ENCODE results near the gene RALGAPA2. TPM values are rescaled to one million over a fixed set of nuclear protein-coding genes. Genes with fewer than 3 reads are reported as not detected.

The RALGAPA2 gene
- total RNA-seq, 1 donor from 2014 or later: 22.1 TPM

DNA sequence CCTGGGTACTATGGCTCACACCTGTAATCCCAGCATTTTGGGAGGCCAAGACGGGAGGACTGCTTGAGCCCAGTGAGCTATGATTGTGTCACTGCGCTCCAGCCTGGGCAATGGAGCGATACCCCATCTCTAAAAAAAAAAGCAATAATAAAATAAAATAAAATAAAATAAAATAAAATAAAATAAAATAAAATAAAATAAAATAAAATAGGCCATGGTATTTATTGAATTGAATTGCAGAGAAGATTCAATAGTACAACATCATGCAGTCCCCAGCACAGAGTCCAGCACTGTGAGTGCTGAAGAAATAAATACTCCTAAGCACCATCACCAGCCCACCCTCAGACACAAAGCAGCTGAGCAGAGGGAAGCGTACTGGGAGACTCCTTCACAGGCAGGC is 144.7 kb downstream of the RALGAPA2 start:
- H3K4me3 Mint-ChIP-seq (ENCODE audit: low read depth): no peak overlapping the region
- no peaks in the 10 kb centered on the region for H3K9me3 Mint-ChIP-seq
- H3K27me3 Mint-ChIP-seq (ENCODE audit: low read depth): no peaks in the 10 kb centered on the region
- DNase-seq (ENCODE audit: low spot score): no peak
- H3K4me1 Mint-ChIP-seq (ENCODE audit: low read depth): peaks cover 8% of the 10 kb centered on the region
- no peak overlapping the region for H3K27ac Mint-ChIP-seq
- intact Hi-C loops (cut with micrococcal nuclease): loop anchor here (1.0 to 2.0 kb wide), 2 partner anchors 207 to 483 kb away; no protein-coding TSS in a partner anchor
- peaks cover 3% of the 10 kb centered on the region for H3K36me3 Mint-ChIP-seq (ENCODE audit: low read depth)

DNA sequence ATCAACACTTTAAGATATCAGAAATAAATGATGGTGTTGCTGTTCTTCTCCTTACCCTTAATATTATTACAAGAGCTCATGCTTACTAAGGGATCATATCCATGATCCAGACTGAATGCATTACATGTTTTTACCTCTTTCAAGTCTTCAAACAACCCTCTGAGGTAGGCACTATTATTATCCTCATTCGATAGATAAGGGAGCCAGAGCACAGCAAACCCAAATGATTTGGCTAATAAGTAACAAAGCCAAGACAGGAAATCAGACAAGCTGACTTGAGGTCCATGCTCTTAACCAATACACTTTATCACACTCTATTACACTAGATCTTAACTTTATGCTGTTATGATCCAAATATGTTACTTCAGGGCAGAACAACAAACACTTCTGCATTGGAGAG is 145.9 kb downstream of the RALGAPA2 start:
- no peaks in the 10 kb centered on the region for H3K9me3 Mint-ChIP-seq

DNA sequence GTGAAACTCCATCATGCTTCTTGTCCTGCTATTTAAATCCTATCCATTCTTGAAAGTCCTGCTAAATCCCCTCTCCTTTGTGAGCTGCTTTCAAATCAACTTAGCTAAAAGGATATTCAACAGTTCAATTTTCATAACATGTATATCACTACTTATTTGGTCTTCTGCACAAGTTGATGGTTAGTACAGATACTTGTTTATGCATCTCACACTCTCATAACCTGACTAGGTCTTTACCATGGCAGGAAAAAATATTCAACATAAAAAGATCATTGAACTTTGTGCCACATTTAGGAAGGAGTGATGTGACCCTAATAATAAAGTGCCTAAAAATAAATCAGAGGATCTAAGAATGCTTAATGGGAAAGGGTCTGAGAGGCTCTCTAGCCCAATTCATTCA is 148.2 kb downstream of the RALGAPA2 start:
- H3K4me3 Mint-ChIP-seq (ENCODE audit: low read depth): no peak overlapping the region
- H3K9me3 Mint-ChIP-seq: no peaks in the 10 kb centered on the region
- H3K36me3 Mint-ChIP-seq (ENCODE audit: low read depth): peaks cover 13% of the 10 kb centered on the region
- intact Hi-C loops (cut with micrococcal nuclease): no loop called here
- H3K4me1 Mint-ChIP-seq (ENCODE audit: low read depth): peaks cover 18% of the 10 kb centered on the region
- no peak overlapping the region for H3K27ac Mint-ChIP-seq
- DNase-seq (ENCODE audit: low spot score): no peak
- no peaks in the 10 kb centered on the region for H3K27me3 Mint-ChIP-seq (ENCODE audit: low read depth)

More for the DNA sequence above, 145.9 kb downstream of the RALGAPA2 start:
- no peak overlapping the region for H3K27ac Mint-ChIP-seq
- intact Hi-C loops (cut with micrococcal nuclease): no loop called here
- peaks cover 17% of the 10 kb centered on the region for H3K4me1 Mint-ChIP-seq (ENCODE audit: low read depth)
- peaks cover 3% of the 10 kb centered on the region for H3K36me3 Mint-ChIP-seq (ENCODE audit: low read depth)
- no peak overlapping the region for H3K4me3 Mint-ChIP-seq (ENCODE audit: low read depth)
- no peak for DNase-seq (ENCODE audit: low spot score)
- no peaks in the 10 kb centered on the region for H3K27me3 Mint-ChIP-seq (ENCODE audit: low read depth)

DNA sequence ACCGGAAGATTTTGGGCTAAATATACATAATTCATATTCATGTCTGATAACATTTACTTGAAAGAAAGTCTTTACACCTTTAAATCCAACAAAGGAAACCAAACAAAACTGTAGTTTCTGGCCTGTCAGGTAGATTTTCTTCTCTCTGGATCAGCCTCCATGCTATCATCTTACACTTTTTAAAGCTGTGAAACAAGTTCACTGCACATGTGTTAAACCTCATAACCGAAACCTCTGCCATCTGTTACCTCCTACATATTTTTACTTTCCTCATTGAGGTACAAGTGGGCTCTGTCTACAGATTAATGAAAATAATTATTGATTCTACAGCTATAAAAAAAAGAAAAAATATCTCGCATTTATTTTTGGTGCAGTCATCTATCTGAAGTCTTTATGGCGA is 149.9 kb downstream of the RALGAPA2 start:
- Mint-ChIP-seq H3K36me3 (ENCODE audit: low read depth) (peaks cover 16% of the 10 kb centered on the region), H3K4me3 (ENCODE audit: low read depth) (no peak overlapping the region), H3K4me1 (ENCODE audit: low read depth) (peaks cover 16% of the 10 kb centered on the region), H3K27me3 (ENCODE audit: low read depth) (no peaks in the 10 kb centered on the region), H3K9me3 (no peaks in the 10 kb centered on the region), H3K27ac (no peak overlapping the region)
- no peak for DNase-seq (ENCODE audit: low spot score)
- intact Hi-C loops (cut with micrococcal nuclease): no loop called here

DNA sequence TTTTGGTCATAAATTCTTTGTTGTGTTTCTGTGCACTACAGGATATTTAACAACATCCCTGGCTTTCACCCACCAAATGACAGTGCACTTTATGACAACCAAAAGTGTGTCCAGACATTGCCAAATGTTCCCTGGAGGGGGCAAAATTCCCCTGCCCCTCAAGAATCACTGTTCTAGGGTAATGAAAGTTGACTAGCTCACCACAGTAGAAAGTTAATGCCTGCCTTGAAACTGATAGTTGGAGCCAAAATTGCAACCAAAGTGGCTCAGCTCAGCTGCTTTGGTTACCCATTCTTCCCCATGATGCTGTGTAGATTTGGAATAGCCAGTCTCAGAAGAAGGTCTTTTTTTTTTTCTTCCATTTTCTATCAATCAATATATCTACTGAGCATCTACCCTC is 150.6 kb downstream of the RALGAPA2 start:
- H3K27me3 Mint-ChIP-seq (ENCODE audit: low read depth): no peaks in the 10 kb centered on the region
- no peak overlapping the region for H3K27ac Mint-ChIP-seq
- no peak for DNase-seq (ENCODE audit: low spot score)
- H3K4me1 Mint-ChIP-seq (ENCODE audit: low read depth): peaks cover 16% of the 10 kb centered on the region
- intact Hi-C loops (cut with micrococcal nuclease): no loop called here
- H3K4me3 Mint-ChIP-seq (ENCODE audit: low read depth): no peak overlapping the region
- peaks cover 16% of the 10 kb centered on the region for H3K36me3 Mint-ChIP-seq (ENCODE audit: low read depth)
- no peaks in the 10 kb centered on the region for H3K9me3 Mint-ChIP-seq

DNA sequence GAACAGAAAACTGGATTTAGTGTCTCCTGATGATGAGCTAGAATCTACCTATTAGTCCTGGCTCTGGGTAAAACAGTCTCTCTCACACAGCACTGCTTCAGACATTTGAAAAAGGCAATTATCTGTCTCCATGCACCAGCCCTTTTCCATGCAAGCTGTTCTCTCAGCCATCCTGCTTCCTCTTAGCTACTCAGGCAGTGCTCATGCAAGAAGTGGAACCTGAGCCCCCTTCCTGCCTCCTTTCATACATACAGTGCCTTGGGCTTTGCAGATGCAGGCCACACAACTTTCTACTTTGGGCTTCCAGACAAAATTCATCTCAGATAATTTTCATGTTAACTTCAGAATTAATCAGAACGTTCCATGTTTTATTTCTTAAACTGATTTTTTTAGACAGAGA is 151.3 kb downstream of the RALGAPA2 start:
- no peak overlapping the region for H3K4me3 Mint-ChIP-seq (ENCODE audit: low read depth)
- peaks cover 16% of the 10 kb centered on the region for H3K4me1 Mint-ChIP-seq (ENCODE audit: low read depth)
- intact Hi-C loops (cut with micrococcal nuclease): no loop called here
- no peaks in the 10 kb centered on the region for H3K27me3 Mint-ChIP-seq (ENCODE audit: low read depth)
- H3K36me3 Mint-ChIP-seq (ENCODE audit: low read depth): peaks cover 22% of the 10 kb centered on the region
- no peaks in the 10 kb centered on the region for H3K9me3 Mint-ChIP-seq
- no peak overlapping the region for H3K27ac Mint-ChIP-seq
- DNase-seq (ENCODE audit: low spot score): no peak

DNA sequence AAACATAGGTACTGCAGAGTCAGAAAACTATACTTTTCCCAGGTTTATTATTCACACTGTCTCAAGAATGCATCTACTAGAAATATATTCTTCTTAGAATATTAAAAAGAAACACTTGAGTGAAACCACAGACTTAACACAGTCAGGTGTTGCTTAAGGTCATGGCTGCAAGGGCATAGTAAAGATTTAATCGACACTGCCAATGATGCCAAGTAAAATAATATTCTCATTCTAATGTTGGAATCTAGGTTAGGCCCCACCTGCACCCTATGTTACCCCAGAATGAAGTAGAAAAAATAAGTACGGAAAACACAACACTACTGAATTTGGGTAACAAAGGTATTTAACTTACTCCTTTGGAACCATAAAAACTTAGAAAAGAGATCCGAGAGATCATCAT is 155.0 kb downstream of the RALGAPA2 start:
- Mint-ChIP-seq H3K36me3 (ENCODE audit: low read depth) (peaks cover 45% of the 10 kb centered on the region), H3K27ac (no peak overlapping the region), H3K4me1 (ENCODE audit: low read depth) (peaks cover 8% of the 10 kb centered on the region), H3K9me3 (no peaks in the 10 kb centered on the region), H3K4me3 (ENCODE audit: low read depth) (no peak overlapping the region), H3K27me3 (ENCODE audit: low read depth) (no peaks in the 10 kb centered on the region)
- no peak for DNase-seq (ENCODE audit: low spot score)
- intact Hi-C loops (cut with micrococcal nuclease): no loop called here

DNA sequence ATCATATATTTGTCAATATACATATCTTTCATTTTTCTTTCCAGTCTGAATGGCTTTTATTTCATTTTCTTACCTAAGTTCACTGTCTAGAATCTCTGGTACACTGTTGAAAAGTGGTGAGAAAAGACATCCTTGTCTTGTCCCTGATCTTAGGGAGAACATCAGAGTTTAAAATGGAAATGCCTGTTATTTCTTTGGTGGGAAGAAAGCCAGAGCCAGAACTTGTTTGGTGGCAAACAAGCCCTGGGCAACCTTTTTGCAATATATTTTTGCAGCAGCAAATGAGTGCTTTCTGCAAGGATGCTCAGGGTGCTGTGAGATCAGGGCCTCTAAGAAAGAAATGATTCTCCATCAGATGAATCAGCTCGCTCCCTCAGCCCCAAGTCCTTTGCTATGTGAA is 156.6 kb downstream of the RALGAPA2 start:
- Mint-ChIP-seq H3K4me3 (ENCODE audit: low read depth) (no peak overlapping the region), H3K9me3 (no peaks in the 10 kb centered on the region), H3K27ac (no peak overlapping the region), H3K4me1 (ENCODE audit: low read depth) (peaks cover 5% of the 10 kb centered on the region), H3K36me3 (ENCODE audit: low read depth) (peaks cover 39% of the 10 kb centered on the region), H3K27me3 (ENCODE audit: low read depth) (no peaks in the 10 kb centered on the region)
- DNase-seq (ENCODE audit: low spot score): no peak
- intact Hi-C loops (cut with micrococcal nuclease): no loop called here

DNA sequence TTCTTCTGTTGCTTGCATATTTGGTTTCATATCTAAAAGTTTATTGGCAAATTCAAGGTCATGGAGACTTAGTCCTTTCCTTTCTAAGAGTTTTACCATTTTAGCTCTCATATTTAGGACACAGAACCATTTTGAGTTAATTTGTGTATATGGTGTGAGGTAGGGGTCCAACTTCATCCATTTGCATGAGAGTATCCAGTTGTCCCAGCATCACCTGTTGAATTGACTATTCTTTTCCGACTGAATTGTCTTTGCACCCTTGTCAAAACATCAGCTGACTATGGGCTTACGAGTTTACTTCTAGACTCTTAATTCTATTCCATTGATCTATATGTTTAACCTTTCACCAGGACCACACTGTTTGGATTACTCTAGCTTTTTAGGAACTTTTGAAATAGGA is 157.5 kb downstream of the RALGAPA2 start:
- Mint-ChIP-seq H3K9me3 (no peaks in the 10 kb centered on the region), H3K27me3 (ENCODE audit: low read depth) (no peaks in the 10 kb centered on the region)
- DNase-seq (ENCODE audit: low spot score): no peak

DNA sequence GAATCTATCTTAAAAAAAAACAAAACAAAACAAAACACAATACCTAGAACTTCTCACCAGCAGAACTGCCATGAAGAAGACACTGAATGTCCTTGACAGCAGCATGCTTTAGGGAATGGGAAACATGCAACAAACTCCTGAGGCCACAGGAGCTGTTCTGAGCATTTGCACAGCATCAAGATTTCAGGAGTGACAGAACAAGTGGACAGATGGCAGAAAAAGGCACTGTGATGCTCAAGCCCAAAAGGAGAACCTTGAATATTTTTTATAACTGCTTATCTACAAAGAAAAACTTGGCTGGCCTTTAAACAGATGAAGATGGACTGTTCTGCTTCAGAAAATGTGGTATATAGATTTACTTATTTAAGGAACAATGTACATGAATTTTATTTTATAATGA is 158.9 kb downstream of the RALGAPA2 start:
- Mint-ChIP-seq H3K27me3 (ENCODE audit: low read depth) (no peaks in the 10 kb centered on the region), H3K36me3 (ENCODE audit: low read depth) (peaks cover 29% of the 10 kb centered on the region), H3K27ac (no peak overlapping the region), H3K9me3 (no peaks in the 10 kb centered on the region), H3K4me1 (ENCODE audit: low read depth) (peaks cover 15% of the 10 kb centered on the region), H3K4me3 (ENCODE audit: low read depth) (no peak overlapping the region)
- DNase-seq (ENCODE audit: low spot score): no peak
- intact Hi-C loops (cut with micrococcal nuclease): no loop called here

More for the DNA sequence above, 157.5 kb downstream of the RALGAPA2 start:
- H3K4me1 Mint-ChIP-seq (ENCODE audit: low read depth): peaks cover 9% of the 10 kb centered on the region
- no peak overlapping the region for H3K27ac Mint-ChIP-seq
- H3K36me3 Mint-ChIP-seq (ENCODE audit: low read depth): peaks cover 34% of the 10 kb centered on the region
- no peak overlapping the region for H3K4me3 Mint-ChIP-seq (ENCODE audit: low read depth)
- intact Hi-C loops (cut with micrococcal nuclease): no loop called here

DNA sequence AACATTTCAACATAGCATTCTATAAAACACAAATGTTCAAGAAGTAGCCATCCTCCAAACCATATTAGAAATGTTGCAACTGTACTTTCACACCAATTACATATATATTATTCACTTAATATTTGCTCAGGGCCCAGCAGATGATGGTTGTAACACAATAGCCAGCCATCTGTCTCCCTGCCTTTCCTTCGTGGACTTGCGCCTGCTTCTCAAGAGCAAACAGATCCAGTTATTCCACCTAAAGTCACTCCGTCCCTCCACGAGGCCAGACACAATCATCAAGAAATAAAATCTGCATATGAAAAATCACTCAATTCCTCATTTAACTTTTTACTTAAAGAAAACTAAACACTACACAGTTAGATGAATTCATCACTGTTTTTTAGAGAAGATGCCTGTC is 160.4 kb downstream of the RALGAPA2 start:
- no peaks in the 10 kb centered on the region for H3K27me3 Mint-ChIP-seq (ENCODE audit: low read depth)
- H3K27ac Mint-ChIP-seq: no peak overlapping the region
- H3K36me3 Mint-ChIP-seq (ENCODE audit: low read depth): peaks cover 33% of the 10 kb centered on the region
- DNase-seq (ENCODE audit: low spot score): no peak
- H3K4me1 Mint-ChIP-seq (ENCODE audit: low read depth): peaks cover 26% of the 10 kb centered on the region
- no peak overlapping the region for H3K4me3 Mint-ChIP-seq (ENCODE audit: low read depth)
- H3K9me3 Mint-ChIP-seq: no peaks in the 10 kb centered on the region
- intact Hi-C loops (cut with micrococcal nuclease): no loop called here

DNA sequence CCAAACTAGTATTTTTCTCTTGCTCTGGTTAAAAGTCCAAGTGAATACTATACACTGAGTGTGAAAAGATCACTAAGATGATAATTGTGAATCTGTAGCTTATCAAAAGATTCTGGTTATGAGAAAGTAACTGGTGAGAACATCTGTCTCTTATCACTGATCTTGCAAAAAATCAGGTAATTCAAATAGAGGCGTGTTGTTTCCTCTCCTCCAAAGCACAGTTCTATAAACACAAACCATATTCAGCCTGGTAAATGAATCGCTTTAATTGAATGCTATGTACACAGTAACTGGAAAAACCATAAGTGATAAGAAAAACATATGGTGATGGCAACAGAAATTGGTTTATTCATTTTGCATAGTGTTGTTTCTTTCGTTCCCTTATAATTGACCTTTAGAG is 161.0 kb downstream of the RALGAPA2 start:
- no peak overlapping the region for H3K4me3 Mint-ChIP-seq (ENCODE audit: low read depth)
- no peaks in the 10 kb centered on the region for H3K27me3 Mint-ChIP-seq (ENCODE audit: low read depth)
- H3K36me3 Mint-ChIP-seq (ENCODE audit: low read depth): peaks cover 33% of the 10 kb centered on the region
- no peak overlapping the region for H3K27ac Mint-ChIP-seq
- peaks cover 32% of the 10 kb centered on the region for H3K4me1 Mint-ChIP-seq (ENCODE audit: low read depth)
- intact Hi-C loops (cut with micrococcal nuclease): no loop called here
- no peaks in the 10 kb centered on the region for H3K9me3 Mint-ChIP-seq
- no peak for DNase-seq (ENCODE audit: low spot score)

DNA sequence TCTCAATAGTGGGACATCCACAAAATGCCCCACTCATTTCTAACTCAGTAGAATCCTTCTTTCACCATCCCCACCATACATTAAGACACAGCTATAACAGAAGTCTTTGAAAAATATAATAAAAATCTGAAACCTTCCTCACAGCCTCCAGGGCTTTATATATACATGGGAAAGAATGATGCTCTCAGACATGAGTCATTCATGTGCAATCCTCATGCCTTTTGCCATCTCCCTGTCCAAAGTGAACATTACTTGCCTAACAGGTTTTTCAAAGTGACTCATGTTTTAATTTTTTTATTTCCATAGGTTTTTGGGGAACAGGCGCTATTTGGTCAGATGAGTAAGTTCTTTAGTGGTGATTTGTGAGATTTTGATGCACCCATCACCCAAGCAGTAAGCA is 162.7 kb downstream of the RALGAPA2 start:
- Mint-ChIP-seq H3K36me3 (ENCODE audit: low read depth) (peaks cover 26% of the 10 kb centered on the region), H3K4me1 (ENCODE audit: low read depth) (peaks cover 34% of the 10 kb centered on the region), H3K27me3 (ENCODE audit: low read depth) (no peaks in the 10 kb centered on the region), H3K27ac (no peak overlapping the region), H3K4me3 (ENCODE audit: low read depth) (no peak overlapping the region), H3K9me3 (no peaks in the 10 kb centered on the region)
- DNase-seq (ENCODE audit: low spot score): no peak
- intact Hi-C loops (cut with micrococcal nuclease): no loop called here

DNA sequence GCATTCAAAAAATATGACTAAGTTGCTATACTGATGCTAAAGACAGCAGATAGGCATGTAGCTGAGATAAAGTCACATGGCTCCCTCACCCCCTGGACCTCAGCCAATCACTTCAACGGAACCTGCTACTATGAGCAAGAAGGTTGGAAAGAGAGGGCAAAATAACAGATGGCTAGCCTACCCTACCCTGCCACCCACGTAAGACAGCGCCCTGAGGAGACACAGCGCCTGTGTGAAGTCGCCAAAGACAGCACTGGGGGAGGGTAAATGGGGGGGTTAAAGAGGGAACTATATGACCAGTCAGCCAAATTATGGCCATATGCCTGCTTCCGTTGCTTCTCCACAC is 163.2 kb downstream of the RALGAPA2 start:
- no peak for DNase-seq (ENCODE audit: low spot score)
- Mint-ChIP-seq H3K9me3 (no peaks in the 10 kb centered on the region), H3K4me1 (ENCODE audit: low read depth) (peaks cover 34% of the 10 kb centered on the region), H3K36me3 (ENCODE audit: low read depth) (peaks cover 26% of the 10 kb centered on the region), H3K4me3 (ENCODE audit: low read depth) (no peak overlapping the region), H3K27ac (no peak overlapping the region), H3K27me3 (ENCODE audit: low read depth) (no peaks in the 10 kb centered on the region)
- intact Hi-C loops (cut with micrococcal nuclease): no loop called here
